Measurements from ENCODE around the gene NFIB. TPM values are rescaled to one million over a fixed set of nuclear protein-coding genes. Genes with fewer than 3 reads are reported as not detected.

NFIB gene
- total RNA-seq, 1 donor from 2014 or later = 104 TPM

DNA sequence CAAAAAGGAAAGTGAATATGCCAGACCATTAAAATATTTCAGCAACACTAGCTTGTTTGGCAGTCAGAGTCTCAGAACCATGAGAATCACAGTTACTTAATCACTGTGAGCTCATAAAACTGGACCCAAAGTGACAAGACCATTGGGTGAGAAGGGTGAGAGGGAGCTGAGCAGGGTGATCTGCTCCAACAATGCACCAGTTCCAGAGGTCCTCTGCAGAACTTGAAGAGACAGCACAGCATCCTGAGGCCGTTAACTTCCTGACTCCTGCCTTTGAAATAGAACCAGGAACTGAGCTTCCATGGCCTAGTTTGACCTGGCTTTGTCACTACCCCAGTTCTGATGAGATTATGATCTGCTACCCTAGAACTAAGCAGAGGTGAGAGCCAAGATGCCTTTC lies 57.4 kb downstream of the NFIB start:
- FAIRE-seq = no peak
- no peak for DNase-seq (ENCODE audit: low spot score in 2 of 2)

DNA sequence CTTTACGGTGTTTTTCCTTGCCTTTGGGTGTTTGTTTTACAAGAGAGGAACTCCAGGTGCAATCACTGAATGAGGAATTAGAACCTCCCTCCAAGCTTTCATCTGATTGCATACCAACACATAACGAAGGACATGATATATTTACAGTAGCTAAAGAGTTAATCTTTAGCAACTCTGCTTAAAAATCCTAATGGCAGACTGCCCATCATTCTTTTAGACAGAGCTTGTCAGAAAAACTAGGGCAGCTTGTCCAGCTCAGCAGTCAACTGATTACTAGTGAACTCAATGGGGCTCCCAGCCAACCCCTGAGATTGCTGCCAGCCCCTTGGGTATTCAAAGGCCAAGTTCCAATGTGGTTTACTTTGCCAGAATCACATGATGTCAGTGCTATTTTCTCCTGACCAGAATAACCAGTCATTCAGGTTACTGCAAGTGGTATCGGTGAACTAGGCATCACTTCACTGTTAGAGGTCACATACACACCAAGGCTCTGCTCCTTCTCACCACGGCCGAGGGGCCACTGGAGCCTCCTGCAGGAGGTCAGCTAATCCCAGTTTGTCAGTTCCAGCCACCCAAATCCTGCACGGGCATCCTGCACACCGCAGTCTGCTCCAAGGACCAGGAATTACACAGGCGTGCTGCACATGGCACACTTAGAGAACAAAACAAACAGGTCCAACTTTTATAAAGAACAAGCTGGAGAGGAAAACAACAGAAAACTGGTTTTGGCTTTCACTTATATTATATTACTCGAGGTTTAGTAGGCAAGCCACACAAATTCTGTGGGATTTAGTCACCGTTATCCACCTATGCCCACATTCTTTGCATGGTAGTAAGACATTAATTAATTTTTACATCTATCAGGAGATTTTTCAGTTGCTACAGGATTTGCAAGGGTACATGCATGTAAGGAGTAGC lies 62.5 kb downstream of the NFIB start:
- DNase-seq (ENCODE audit: low spot score in 2 of 2) = peak; percentile 6 to 22
- no peak for FAIRE-seq

DNA sequence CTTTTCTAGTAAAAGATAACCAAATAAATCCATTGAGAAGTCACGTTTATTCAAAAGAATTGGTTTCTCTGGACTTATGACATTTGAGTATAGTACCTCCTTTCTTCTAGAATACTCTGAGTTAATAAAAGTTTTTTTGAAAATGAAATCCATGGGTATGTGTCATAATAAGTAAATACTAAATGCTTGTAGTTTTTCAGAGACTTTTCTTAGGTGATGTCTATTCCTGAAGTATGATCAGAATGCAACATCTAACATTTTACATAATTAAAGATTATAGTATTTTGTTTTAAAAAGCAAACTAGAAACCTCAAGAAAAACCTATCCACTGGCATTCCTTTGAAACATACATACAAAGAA lies 63.2 kb downstream of the NFIB start:
- DNase-seq (ENCODE audit: low spot score in 2 of 2) (no peak), FAIRE-seq (no peak)

DNA sequence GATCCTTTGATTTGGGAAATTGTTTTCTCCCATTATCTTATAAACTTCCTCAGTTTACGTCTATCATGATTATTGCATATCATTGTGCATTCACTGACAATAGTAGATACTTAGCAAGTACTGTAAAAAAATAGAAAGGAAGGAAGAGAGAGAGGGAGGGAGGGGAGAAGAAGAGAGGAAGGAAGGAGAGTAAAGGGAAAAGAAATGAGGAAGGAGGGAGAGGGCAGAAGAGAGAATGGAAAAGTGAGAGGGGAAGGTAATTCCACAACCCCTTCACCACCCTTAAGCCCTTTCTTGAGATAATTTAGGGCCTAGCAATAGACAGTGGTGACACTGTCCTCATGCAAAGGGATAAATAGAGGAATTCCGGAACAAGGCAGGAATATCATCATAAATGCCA lies 64.4 kb downstream of the NFIB start:
- no peak for FAIRE-seq
- no peak for DNase-seq (ENCODE audit: low spot score in 2 of 2)

DNA sequence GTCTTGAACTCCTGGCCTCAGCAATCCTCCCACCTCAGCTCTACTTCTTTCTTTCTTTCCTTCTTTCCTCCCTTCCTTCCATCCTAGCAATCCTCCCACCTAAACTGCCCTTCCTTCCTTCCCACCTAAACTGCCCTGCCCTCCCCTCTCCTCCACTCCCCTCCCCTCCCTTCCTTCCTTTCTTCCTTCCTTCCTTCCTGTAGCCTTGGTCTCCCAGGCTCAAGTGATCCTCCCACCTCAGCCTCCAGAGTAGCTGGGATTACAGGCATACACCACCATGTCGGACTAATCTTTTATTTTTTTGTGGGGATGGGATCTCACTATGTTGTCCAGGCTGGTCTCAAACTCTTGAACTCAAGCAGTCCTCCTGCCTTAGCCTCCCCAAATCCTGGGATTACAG lies 65.8 kb downstream of the NFIB start:
- FAIRE-seq = no peak
- no peak for DNase-seq (ENCODE audit: low spot score in 2 of 2)

DNA sequence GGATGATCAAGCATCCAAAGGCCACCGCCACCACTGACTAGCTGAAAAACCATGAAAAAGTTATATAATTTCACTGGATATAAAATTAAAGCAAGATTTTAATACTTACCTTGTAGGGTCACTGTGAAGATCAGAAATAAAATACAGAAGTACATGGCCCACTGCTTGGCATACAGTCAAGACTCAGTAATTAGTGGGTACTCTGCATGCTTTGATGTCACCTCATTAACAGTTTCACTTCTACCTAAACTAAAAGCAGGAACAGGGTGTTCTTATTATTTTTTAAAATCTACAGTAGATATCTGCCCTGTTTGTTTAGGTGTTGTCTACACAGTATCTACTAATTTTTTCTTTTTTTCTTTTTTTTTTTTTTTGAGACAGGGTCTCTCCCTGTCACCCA lies 66.4 kb downstream of the NFIB start:
- FAIRE-seq = no peak

DNA sequence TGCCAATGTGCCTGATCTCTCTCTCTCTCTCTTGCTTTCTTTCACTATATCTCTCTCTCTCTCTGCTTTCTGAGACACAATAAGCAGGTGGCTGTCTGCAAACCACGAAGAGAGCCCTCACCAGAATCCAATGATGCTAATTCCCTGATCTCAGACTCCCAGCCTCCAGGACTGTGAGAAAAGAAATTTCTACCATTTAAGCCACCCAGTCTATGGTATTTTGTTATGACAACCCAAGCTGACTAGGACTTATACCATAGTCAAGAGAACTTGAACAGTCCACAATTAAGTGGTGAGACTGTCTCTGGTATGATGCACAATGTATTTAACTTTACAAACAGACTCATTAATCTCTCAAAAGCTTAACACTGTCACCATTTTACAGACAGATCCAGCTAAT lies 67.0 kb downstream of the NFIB start:
- FAIRE-seq = no peak
- no peak for DNase-seq (ENCODE audit: low spot score in 2 of 2)

More for the DNA sequence above, 66.4 kb downstream of the NFIB start:
- DNase-seq (ENCODE audit: low spot score in 2 of 2) = no peak

DNA sequence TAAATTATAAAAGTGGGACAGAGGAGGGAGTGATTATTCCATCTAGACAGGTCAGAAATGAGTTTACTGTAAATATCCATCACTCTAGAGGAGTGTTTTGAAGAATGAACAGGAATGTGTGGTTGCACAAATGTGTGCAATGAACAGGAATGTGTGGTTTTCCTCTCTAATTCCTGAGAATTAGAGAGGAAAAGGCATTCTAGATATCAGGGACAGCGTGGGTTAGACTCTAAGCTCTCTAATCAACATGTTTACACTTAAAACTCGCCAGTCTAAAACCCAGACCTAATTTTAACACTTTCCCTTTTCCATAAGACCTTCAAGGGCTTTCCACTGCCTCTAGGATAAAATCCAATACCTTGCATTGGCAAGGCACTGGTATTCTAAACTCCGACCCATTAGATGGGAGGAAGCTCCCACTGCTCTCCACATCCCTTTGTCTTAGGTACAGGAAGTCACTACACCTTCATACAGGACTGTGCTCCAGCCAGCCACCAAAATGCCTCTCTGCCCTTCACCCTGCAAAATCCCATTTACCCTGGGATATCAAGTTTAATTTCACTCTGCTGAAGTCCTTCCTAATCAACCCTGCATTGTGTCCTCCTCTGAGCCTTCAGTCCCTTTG lies 67.9 kb downstream of the NFIB start:
- DNase-seq (ENCODE audit: low spot score in 2 of 2) = no peak
- no peak for FAIRE-seq

DNA sequence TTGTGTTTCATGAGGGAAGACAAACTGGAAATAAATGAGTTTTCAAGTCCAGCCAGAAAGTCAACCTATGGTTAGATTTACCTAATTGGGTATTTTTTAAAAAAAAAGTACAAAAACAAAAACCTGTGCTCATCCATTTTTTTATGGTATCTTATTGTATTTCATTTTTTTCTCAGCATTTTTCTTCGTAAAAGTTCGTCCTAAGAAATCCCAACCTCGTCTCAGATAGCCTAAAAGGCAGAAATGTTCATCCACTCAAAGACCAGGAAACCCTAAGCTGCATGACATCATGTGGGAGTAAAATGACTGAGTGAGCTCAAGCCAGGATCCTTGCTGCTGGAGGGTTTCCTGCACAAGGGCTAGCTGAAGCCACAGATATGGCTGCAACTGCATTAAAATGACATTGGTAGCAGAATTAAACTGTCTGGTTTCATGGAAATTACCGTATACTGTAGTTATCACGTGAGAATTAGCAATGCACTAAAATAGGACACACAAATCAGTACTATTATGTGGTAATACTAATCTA lies 70.4 kb downstream of the NFIB start:
- no peak for FAIRE-seq
- no peak for DNase-seq (ENCODE audit: low spot score in 2 of 2)

DNA sequence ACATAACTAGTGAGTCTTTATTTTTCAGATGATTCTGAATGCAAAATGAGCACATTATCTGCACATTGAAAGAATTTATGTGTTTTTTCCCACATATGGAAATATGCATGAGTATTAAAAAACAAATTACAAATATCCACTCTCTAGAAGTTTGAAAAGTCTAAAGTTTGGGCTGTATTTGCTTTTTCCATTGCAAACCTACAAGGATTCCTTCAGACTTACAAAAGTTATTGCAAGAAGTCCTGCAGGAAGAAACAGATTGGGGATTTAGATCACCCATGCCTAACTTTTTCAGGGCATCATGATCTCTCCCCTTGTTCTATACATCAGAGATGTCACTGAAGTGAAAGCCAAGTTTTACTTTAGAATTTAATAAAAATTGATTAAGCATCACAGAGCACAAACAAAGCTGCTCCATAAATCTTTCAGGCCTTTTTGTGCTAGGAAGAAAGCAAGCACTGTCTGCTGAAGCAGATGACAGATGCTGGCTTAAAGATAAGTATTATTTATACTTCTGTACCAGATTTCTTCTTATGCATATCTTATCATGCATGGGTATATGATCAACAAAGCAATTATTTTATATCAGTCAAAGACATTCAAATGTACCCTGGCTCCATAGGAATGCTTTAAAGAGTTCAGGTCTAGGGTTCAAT lies 71.7 kb downstream of the NFIB start:
- FAIRE-seq (no peak), DNase-seq (ENCODE audit: low spot score in 2 of 2) (no peak)

DNA sequence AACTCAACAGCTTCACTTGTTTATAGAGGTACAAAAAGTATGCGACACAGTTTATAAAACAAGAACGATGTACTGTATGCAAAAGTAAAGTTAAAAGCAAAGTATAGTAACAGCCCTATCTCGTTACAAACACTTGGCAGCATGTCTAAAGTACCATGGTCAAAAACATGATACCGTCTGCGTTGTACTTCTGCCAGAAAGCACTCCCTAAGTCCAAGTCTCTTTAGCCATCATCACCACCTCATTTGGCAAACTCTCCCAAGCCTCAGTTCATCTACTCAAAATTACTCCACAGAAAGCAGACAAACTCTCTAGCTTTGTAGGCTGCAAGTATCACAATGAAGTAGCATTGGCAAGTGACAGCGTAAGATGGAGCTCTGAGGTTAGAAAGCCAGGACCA lies 73.4 kb downstream of the NFIB start:
- FAIRE-seq (no peak), DNase-seq (ENCODE audit: low spot score in 2 of 2) (no peak)

DNA sequence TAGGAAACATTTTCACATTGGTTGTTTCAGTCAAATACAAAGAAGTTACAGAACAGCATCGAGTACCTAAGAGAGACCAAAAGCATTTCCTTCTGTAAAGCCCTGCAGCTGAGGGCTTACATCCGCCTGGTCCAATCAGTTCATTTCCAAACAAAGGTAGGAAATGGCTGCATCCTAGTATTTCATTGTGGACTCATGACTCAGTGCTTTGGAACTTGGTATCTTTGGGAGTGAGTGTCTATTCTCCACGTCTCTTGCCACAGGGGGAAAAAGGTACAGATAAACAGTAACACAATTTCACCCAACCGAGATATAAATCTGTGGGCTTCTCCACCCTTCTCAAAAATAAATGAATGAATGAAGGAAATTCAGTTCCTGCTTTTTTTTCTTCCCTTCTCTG lies 75.4 kb downstream of the NFIB start:
- no peak for DNase-seq (ENCODE audit: low spot score in 2 of 2)
- no peak for FAIRE-seq

DNA sequence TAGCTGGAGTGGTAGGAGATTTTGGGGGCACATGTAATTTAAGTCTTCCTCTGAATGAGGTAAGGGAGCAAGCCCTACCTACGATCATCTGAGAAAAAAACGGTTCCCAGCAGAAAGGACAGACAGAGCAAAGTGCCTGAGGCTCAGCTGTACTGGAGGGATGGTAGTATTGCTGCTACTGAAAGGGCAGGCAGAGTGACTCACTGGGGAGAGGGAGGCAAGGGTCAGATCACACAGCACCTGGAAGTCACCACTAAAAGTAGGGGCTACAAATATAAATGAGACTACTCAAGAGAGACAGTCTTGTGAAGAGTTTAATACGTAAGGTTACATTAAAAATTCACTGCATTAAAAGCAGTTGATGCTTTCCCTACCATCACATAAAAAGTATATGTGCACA lies 75.9 kb downstream of the NFIB start:
- DNase-seq (ENCODE audit: low spot score in 2 of 2) (no peak), FAIRE-seq (no peak)

DNA sequence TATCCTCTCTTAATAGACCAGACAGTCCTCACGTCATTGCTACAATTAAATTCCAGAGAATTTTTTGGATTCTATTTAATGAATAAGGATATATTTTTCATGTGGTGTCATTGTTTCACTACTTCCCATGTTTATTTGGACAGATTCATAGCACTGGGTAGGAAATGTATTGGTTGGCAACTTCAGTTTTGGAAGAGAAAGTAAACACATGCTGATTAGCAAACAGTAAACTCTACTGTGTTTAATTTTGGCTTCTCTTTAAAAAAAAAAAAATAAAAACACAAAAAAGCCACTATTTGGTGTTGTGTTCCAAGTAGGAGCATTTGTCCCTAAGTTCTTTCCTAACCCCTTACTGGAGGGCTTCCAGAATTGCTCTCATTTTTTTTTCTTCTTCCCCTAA lies 77.3 kb downstream of the NFIB start:
- no peak for FAIRE-seq
- no peak for DNase-seq (ENCODE audit: low spot score in 2 of 2)

DNA sequence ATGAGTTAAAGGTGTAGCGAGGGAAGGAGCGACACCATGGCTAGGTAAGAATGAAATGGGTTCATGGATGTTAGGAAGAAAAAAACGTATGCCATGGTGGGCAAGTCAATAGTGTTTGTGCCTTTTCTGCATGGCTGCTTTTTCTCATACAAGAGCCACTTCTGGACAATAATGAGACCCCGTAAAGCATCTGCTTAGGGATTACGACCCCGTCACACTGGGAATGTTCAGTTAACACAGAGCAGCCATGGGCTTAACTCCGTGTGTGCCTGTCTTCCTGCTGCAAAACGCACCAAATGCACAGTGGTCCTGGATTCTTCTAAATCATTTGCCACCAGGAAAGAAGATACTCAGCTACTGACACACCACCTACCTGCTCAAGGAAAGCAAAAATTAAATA lies 81.8 kb downstream of the NFIB start:
- DNase-seq (ENCODE audit: low spot score in 2 of 2) = no peak

DNA sequence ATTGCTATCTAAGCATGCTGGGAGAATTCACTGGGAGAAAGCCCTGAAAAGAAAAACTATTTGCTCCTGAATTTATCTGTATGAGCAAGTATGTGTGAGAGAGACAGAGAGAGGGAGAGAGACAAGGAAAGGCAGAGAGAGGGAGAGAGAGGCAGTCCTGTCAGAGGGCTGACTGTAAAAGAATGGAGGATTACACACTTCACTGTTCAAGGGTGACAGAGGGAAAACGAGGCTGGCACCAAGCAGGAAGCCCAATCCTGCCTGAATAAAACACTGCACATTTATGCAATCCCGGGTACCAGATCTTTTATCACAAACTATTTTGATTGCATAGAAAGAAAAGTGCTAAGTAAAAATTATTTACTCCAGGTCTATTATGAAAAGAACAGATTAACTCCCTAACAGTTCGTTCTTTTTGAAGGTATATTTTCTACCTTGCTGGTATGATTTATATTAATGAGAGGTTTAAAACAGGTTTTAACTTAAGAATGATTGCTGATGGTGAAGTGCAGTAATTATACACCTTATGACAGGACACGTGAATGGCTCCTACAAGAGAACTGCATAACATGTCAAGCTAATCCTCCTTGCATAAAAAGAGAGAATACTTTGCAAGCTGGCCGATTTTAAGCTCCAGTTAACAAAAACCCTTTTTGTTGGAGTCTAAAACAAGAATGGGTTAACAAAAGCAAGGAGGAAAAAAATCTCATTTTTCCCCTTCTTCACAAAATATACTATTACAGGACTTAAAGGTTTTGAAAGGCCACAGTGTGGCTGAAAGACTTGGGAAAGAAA lies 82.5 kb downstream of the NFIB start:
- FAIRE-seq = no peak
- no peak for DNase-seq (ENCODE audit: low spot score in 2 of 2)

More for the DNA sequence above, 81.8 kb downstream of the NFIB start:
- no peak for FAIRE-seq

DNA sequence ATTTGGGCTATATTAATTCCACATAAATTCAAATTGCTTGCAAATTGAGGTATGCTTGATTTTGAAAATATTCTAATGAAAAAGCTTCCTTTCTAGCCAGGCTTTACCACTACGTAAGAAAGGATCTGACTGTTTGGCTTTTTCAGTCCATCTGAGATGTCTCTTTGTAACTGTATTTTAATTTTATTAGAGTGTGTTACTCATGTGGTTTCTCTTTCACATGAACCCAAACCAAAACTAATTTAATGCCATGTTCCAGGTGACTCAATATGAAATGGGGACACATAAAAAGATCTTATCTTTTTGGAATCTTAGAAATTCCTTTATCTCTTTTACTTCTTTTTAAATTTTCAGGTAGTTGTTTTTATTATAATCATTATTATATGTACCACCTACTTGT lies 85.3 kb downstream of the NFIB start:
- DNase-seq (ENCODE audit: low spot score in 2 of 2) (no peak), FAIRE-seq (no peak)

DNA sequence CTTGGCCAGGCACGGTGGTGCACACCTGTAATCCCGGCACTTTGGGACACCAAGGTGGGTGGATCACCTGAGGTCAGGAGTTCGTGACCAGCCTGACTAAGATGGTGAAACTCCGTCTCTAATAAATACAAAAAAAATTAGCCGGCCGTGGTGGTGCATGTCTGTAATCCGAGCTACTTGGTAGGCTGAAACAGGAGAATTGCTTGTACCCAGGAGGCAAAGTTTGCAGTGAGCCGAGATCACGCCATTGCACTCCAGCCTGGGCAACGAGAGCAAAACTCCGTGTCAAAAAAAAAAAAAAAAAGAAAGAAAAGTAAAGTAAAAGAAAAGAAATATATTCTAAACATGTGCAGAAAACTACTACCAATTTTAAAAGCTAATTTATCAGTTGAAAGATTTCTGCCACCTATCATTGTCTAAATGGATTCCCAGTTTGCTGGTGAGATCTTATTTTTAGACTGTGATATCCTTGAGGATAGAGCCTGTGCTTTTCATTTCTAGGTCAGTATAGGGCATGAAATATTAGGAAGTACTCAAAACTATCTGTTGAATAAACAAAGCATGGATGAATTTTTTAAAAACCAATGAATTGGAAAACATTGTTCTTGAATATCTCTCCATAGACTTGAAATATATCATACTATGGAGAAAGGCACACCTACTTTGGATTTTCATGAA lies 86.9 kb downstream of the NFIB start:
- FAIRE-seq (no peak), DNase-seq (ENCODE audit: low spot score in 2 of 2) (no peak)

DNA sequence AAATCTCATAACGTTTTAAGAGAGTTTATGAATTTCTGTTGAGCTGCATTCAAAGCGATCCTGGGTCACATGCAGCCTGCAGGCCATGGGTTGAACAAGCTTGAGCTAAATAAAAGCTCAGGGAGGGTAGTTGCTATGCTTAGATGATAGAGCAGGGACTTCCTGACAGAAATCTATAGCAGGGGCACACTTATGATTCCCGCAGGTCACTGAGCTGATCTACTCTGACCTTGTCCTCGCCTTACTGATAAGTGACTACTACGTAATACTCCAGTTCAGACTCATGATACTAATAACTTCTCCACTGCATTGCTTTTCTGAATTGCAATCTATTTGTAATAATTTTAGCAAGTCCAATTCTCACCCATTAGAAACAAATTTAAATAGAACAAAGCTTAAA lies 90.9 kb downstream of the NFIB start:
- no peak for FAIRE-seq
- no peak for DNase-seq (ENCODE audit: low spot score in 2 of 2)
